Measurements from ENCODE around the gene INSIG2.

DNA sequence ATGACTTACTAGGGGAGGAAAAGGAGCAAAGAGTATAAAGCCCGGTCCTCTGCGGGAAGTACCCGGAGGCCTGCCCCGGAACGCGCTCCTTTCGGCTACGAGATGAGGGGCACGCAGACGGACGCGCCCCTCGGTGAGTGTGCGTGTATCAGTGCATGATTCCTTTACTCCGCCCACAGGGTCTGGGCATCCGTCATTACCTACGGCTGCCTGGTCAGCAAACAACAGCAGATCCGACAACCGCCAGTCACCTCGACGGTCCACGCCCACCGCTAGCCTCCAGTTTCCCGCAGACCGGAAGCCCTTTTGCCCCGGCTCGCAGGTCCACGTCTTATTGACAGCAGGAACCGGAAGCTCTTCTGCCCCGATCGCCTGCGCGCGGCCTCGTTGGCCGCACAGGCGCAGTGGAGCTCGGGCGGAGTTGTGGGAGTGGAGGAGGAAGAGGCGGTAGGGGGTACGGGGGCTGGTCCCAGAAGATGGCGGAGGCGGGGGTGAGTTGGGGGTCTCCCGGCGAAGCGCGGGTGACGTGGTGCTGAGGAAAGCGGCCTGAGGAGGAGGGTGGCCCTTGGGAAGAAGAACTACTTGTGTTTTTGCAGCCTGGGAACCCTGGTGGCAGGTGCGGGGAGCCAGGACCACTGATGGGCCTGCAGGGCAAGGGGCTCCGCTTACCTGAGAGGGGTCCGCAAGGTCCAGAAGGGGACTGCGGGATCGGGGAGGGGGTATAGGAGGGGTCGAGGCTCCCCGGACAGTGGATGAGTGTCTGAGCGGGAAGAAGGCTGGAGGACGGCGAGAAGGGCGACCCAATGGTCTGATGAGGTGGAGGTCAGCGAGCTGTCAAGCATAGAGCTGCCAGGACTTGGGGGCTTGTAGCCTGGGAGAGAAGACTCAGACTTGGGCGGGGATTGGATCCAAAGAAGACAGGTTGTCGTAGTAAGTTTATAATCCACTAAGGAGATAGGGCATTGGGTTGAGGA, at the start of gene INSIG2:
- TF ChIP-seq TAF1 (IDR thresholded peaks at IDR 0.05; ENCODE audit: borderline replicate concordance, low read depth, low read length) (no peak), POLR2A (IDR thresholded peaks at IDR 0.05; ENCODE audit: low read depth, low read length) (peak; percentile 43; the same call in 1 of the 2 replicates), POLR2AphosphoS5 (IDR thresholded peaks at IDR 0.05; ENCODE audit: low read depth, low read length) (no peak)

Measured in GM12892 (cell line).